ENCODE measurements around the gene OIP5.
"Not testable (repeated sequence)": the region's sequence is repeated elsewhere in the genome, so short reads cannot be mapped to it uniquely, and the experiment has no call there.

DNA sequence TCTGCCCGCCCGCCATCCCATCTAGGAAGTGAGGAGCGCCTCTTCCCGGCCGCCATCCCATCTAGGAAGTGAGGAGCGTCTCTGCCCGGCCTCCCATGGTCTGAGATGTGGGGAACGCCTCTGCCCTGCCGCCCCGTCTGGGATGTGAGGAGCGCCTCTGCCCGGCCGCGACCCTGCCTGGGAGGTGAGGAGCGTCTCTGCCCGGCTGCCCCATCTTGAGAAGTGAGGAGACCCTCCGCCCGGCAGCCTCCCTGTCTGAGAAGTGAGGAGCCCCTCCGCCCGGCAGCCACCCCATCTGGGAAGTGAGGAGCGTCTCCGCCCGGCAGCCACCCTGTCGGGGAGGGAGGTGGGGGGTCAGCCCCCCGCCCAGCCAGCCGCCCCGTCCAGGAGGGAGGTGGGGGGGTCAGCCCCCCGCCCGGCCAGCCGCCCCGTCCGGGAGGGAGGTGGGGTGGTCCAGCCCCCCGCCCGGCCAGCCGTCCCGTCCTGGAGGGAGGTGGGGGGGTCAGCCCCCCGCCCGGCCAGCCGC lies 11.5 kb downstream of the OIP5 start:
- TF ChIP-seq, protein P1, sequence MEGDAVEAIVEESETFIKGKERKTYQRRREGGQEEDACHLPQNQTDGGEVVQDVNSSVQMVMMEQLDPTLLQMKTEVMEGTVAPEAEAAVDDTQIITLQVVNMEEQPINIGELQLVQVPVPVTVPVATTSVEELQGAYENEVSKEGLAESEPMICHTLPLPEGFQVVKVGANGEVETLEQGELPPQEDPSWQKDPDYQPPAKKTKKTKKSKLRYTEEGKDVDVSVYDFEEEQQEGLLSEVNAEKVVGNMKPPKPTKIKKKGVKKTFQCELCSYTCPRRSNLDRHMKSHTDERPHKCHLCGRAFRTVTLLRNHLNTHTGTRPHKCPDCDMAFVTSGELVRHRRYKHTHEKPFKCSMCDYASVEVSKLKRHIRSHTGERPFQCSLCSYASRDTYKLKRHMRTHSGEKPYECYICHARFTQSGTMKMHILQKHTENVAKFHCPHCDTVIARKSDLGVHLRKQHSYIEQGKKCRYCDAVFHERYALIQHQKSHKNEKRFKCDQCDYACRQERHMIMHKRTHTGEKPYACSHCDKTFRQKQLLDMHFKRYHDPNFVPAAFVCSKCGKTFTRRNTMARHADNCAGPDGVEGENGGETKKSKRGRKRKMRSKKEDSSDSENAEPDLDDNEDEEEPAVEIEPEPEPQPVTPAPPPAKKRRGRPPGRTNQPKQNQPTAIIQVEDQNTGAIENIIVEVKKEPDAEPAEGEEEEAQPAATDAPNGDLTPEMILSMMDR (IDR thresholded peaks at IDR 0.05): not testable (repeated sequence)
- TF ChIP-seq POLR2AphosphoS5, EP300, POLR2A (IDR thresholded peaks at IDR 0.05): not testable (repeated sequence)

All from suprapubic skin (tissue), 4 donors.